ENCODE results near the gene ZNF92.
"Not testable (repeated sequence)": the region's sequence is repeated elsewhere in the genome, so short reads cannot be mapped to it uniquely, and the experiment has no call there.

The ZNF92 gene

GRCh38 chr7:65429642-65430343 lies 56.1 kb downstream of the ZNF92 start:
- no peak for DNase-seq (ENCODE audit: low spot score)

GRCh38 chr7:65430344-65431186 lies 56.9 kb downstream of the ZNF92 start:
- DNase-seq (ENCODE audit: low spot score) = no peak

DNA sequence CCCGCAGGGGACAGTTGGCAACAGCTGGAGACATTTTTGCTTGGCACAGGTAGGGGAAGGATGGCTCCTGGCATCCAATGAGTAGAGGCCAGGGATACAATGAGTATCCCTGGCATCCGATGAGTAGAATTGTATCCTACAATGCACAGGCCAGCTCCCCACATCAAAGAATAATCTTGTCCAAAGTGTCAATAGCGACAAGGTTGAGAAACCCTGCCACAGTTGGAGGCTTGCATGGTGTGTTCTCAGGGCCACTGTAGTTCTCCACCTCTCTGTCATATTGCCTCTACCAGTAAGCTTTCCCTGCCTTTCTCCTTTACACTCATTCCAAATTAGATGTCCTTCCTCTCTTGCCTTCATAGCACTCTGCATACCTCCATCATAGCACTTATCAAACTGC lies 60.7 kb downstream of the ZNF92 start:
- DNase-seq (ENCODE audit: low spot score) = no peak

- DNase-seq (ENCODE audit: low spot score) = no peak
Measured at GRCh38 chr7:65436163-65436562, 62.5 kb downstream of the ZNF92 start.

GRCh38 chr7:65438598-65438997 lies 64.9 kb downstream of the ZNF92 start:
- peak; percentile 93 for DNase-seq (ENCODE audit: low spot score)

GRCh38 chr7:65441010-65441409 lies 67.4 kb downstream of the ZNF92 start:
- peak; percentile 97 for DNase-seq (ENCODE audit: low spot score)

GRCh38 chr7:65444205-65444842 lies 70.7 kb downstream of the ZNF92 start:
- DNase-seq (ENCODE audit: low spot score) = no peak

- DNase-seq (ENCODE audit: low spot score) = no peak
Measured at GRCh38 chr7:65444899-65445823, 71.5 kb downstream of the ZNF92 start.

DNA sequence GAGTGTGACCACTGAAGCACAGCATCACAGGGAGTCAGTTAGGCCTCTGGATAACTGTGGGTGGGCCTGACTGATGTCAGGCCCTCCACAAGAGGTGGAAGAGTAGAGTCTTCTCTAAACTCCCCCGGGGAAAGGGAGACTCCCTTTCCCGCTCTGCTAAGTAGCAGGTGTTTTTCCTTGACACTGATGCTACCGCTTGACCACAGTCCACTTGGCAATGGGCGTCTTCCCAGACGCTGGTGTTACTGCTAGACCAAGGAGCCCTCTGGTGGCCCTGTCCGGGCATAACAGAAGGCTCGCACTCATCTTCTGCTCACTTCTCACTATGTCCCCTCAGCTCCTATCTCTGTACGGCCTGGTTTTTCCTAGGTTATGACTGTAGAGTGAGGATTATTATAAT lies 73.4 kb downstream of the ZNF92 start:
- DNase-seq (ENCODE audit: low spot score) = not testable (repeated sequence)

DNA sequence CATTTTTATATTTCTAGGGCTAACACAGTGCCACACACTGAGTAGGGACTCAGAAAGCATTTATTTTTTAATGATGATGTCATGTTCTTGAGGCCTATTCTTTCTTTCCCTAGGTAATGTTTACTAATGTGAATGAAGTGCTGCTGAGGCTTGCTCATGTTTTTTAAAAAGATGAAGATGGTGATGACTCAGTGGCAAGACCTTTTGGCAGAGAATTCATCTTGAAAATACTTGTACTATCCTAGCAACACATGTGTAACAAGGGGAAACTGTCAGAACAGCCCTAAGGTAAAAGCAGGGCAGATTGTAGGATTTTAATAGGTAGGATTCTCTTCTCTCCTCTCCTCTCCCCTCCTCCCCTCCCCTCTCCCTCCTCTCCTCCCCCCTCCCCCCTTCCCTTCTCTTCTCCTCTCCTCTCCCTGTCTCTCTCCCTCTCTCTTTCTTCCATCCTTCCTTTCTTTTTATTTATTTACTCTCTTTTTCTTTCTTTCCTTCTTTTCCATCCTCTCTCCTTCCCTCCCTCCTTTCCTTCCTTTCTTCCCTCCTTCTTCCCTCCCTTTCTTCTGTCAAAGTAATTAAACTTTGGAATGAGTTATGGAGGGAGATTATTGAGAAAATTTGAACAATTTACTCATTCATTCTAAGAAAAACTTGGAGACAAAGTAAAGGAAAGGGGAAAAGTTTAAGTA lies 75.3 kb downstream of the ZNF92 start:
- peak; percentile 78 for DNase-seq (ENCODE audit: low spot score)

GRCh38 chr7:65449505-65449852 lies 75.8 kb downstream of the ZNF92 start:
- DNase-seq (ENCODE audit: low spot score) = no peak
